GM12872 (cell line): ENCODE results near the gene FLT3LG.

Experiments used
- CTCF ChIP-seq: IDR thresholded peaks from 3 replicates; pipeline ENCODE4 v1.5.1; 2011; ENCODE audit warnings: low read depth, mild to moderate bottlenecking, low read length, moderate library complexity; ENCODE audit not compliant: insufficient read depth

The FLT3LG gene, protein sequence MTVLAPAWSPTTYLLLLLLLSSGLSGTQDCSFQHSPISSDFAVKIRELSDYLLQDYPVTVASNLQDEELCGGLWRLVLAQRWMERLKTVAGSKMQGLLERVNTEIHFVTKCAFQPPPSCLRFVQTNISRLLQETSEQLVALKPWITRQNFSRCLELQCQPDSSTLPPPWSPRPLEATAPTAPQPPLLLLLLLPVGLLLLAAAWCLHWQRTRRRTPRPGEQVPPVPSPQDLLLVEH

GRCh38 chr19:49473868-49474541, at the start of gene FLT3LG:
Gene FLT3LG (plus strand): TSS chr19:49474215. CDS start chr19:49474640, 425 bp downstream.
- TF ChIP-seq CTCF, result peak; percentile 98

- no peak for TF ChIP-seq CTCF
Measured at GRCh38 chr19:49425178-49425577, 48.8 kb upstream of the FLT3LG start, which contains the start of gene GFY. Gene GFY (plus strand): TSS chr19:49425388. CDS start chr19:49426431, 1,043 bp downstream.

GRCh38 chr19:49425922-49426592, 48.0 kb upstream of the FLT3LG start:
- TF ChIP-seq CTCF, result no peak

GRCh38 chr19:49427339-49427738, 46.7 kb upstream of the FLT3LG start:
- TF ChIP-seq CTCF, result no peak

DNA sequence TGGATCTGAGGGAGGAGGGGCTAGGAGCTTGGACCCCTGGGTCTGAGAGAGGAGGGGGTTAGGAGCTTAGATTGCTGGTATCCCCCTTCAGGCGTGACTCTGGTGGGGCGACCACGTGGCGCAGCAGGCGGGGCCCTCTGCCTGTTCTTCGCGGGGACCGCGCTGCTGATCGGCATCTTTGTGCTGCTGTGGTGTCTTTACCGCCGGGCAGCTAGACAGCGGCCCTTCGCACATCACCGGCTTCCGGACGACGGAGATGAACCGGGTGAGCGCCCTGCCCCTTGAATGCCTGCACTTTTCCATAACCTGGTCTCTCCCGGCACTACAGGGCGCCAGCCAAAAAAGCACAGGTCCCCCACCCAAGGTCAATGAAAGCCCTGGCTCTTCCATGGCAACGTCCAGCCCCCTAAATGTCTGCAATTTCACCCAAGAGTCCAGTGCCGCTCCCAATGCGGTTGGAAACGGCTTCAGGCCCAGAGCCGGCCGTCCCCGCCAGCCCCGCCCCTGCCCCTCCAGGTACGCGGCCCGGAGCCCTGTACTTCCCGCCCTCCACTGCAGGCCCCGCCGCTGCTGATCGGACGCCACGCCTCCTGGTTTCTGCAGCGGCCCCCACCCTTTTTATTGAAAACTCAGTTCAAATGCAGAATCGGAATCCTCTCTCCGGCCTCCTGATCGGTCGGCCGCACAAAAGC, 46.0 kb upstream of the FLT3LG start:
- TF ChIP-seq CTCF, result no peak

DNA sequence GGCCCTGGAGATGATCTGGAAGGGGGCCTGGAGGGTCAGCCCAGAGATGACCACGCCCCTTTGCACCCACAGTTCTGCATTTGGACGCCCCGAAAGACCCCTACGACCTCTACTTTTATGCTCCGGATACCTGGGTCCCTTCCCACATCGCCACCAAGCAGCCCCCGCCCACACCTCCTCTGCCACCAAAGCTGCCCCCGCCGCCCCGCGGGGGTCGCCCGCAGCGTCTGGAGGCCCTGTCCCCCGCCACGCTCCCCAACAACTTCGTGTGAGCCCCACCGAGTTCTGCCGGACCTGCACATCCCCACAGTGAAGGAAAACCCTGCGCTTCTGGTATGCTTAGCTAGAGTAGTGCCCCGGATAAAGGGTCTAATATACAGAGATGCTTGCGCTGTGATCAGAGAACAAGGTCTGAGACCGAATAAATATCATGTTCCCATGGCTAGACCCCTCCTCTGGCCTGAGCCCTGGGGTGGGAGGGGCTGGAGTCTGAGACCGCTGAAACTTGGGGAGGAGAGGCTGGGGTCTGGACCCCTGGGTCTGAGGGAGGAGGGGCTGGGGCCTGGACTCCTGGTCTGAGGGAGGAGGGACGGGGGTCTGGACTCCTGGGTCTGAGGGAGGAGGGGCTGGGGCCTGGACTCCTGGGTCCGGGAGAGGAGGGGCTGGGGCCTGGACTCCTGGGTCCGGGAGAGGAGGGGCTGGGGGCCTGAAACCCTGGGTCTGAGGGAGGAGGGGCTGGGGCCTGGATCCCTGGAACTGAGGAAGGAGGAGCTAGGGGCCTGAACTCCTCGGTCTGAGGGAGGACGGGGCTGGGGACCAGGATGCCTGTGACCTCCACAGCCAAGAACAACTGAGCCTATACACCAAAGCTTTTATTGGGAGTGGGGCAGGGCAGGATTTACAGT, 45.2 kb upstream of the FLT3LG start:
- no peak for TF ChIP-seq CTCF
